Astrocyte (in vitro differentiated cells and primary cell): ENCODE data around the gene PPFIA3. TPM values are rescaled to one million over a fixed set of nuclear protein-coding genes. Genes with fewer than 3 reads are reported as not detected.
A peak's percentile ranks its signal among the peaks of the same experiment; 100 is the strongest.
"Not testable (repeated sequence)": the region's sequence is repeated elsewhere in the genome, so short reads cannot be mapped to it uniquely, and the experiment has no call there.

Experiments used
- DNase-seq: peaks from one replicate; pipeline ENCODE4 v3.0.0-alpha.2; 2010; ENCODE audit warnings: low read depth
- FAIRE-seq: peaks from 2 replicates; lab custom pipeline; 2011; peaks lifted over from hg19 to GRCh38; lab: Jason Lieb, UNC
- H2AFZ ChIP-seq: 2 replicates; pipeline ENCODE4 v1.6.0; 2012; ENCODE audit warnings: low read depth, low read length, inconsistent platforms
- H3K27ac ChIP-seq: 2 replicates; pipeline ENCODE4 v1.5.1; 2011; ENCODE audit warnings: low read depth, low read length, inconsistent platforms
- H3K27me3 ChIP-seq: 2 replicates; pipeline ENCODE4 v1.6.0; 2011; ENCODE audit warnings: low read length, inconsistent platforms; ENCODE audit not compliant: insufficient read depth
- H3K36me3 ChIP-seq: 2 replicates; pipeline ENCODE4 v1.5.1; 2011; ENCODE audit warnings: low read length, inconsistent platforms; ENCODE audit not compliant: insufficient read depth
- H3K4me1 ChIP-seq: 2 replicates; pipeline ENCODE4 v1.5.1; 2011; ENCODE audit warnings: low read length, inconsistent platforms; ENCODE audit not compliant: insufficient read depth
- H3K4me2 ChIP-seq: 2 replicates; pipeline ENCODE4 v1.6.0; 2012; ENCODE audit warnings: low read length, inconsistent platforms
- H3K4me3 ChIP-seq: 2 replicates; pipeline ENCODE4 v1.5.1; 2011; ENCODE audit warnings: low read depth, mild to moderate bottlenecking, low read length, inconsistent platforms; ENCODE audit not compliant: insufficient read depth
- H3K79me2 ChIP-seq: 2 replicates; pipeline ENCODE4 v1.6.0; 2012; ENCODE audit warnings: mild to moderate bottlenecking, low read length, inconsistent platforms; ENCODE audit not compliant: insufficient read depth
- H3K9ac ChIP-seq: 2 replicates; pipeline ENCODE4 v1.6.0; 2012; ENCODE audit warnings: mild to moderate bottlenecking, low read length, inconsistent platforms
- H3K9me3 ChIP-seq: 2 replicates; pipeline ENCODE4 v1.5.1; 2012; ENCODE audit warnings: low read depth, mild to moderate bottlenecking, low read length, inconsistent platforms; ENCODE audit not compliant: insufficient read depth
- H4K20me1 ChIP-seq: 2 replicates; pipeline ENCODE4 v1.6.0; 2012; ENCODE audit warnings: low read length, inconsistent platforms; ENCODE audit not compliant: insufficient read depth
- H3K27ac Mint-ChIP-seq: one replicate; pipeline ENCODE4 v1.8.0; 2021; ENCODE audit warnings: mild to moderate bottlenecking, mixed read lengths; ENCODE audit not compliant: unreplicated experiment
- H3K27me3 Mint-ChIP-seq: one replicate; pipeline ENCODE4 v1.8.0; 2021; ENCODE audit warnings: low read depth, mixed read lengths; ENCODE audit not compliant: unreplicated experiment
- H3K36me3 Mint-ChIP-seq: one replicate; pipeline ENCODE4 v1.8.0; 2021; ENCODE audit warnings: low read depth, mixed read lengths; ENCODE audit not compliant: unreplicated experiment
- H3K4me1 Mint-ChIP-seq: one replicate; pipeline ENCODE4 v1.8.0; 2021; ENCODE audit warnings: low read depth, mixed read lengths; ENCODE audit not compliant: unreplicated experiment
- H3K4me3 Mint-ChIP-seq: one replicate; pipeline ENCODE4 v1.8.0; 2021; ENCODE audit warnings: mild to moderate bottlenecking, moderate library complexity, mixed read lengths; ENCODE audit not compliant: unreplicated experiment
- H3K9me3 Mint-ChIP-seq: one replicate; pipeline ENCODE4 v1.8.0; 2021; ENCODE audit warnings: mild to moderate bottlenecking, mixed read lengths; ENCODE audit not compliant: unreplicated experiment
- CTCF ChIP-seq: IDR thresholded peaks from 2 replicates; pipeline ENCODE4 v1.5.1; 2011; ENCODE audit warnings: low read depth, mild to moderate bottlenecking, inconsistent platforms, low read length, moderate library complexity; ENCODE audit not compliant: insufficient read depth
- EZH2 ChIP-seq: IDR thresholded peaks from 2 replicates; pipeline ENCODE4 v1.6.1; 2012; ENCODE audit warnings: mild to moderate bottlenecking, low read length, inconsistent platforms; ENCODE audit not compliant: insufficient read depth
- total RNA-seq: library from RNA; stranded (reverse); gene quantifications from 2 replicates; pipeline ENCODE4 v1.2.1, GENCODE V29; 2021

The PPFIA3 gene
- total RNA-seq, 1 donor from 2014 or later: 9.2 TPM

DNA sequence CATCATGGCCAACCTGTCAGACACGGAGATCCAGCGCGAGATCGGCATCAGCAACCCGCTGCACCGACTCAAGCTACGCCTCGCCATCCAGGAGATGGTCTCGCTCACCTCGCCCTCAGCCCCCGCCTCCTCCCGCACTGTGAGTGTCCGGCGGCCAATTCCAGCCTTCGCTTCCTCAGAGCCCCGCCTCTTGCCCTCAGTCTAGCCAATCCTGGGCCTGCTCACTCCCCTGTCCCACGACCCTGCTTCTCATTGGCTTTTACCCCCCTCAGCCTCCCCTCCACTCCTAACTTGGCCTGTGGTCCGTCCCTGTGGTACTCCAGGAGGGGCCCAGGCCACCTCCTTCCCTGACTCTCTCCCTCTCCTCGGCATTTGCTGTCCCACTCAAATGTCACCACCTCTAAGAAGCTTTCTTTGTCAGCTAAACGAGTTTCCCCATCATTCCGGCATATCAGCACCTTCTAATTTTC, 23.6 kb downstream of the PPFIA3 start:
- H3K4me1 Mint-ChIP-seq: peaks cover 5% of the 10 kb centered on the region
- H3K27me3 Mint-ChIP-seq: peaks cover 7% of the 10 kb centered on the region
- DNase-seq: peak; percentile 84
- H4K20me1 ChIP-seq: no peaks in the 10 kb centered on the region
- no peak for TF ChIP-seq CTCF
- TF ChIP-seq EZH2: no peak
- peaks cover 3% of the 10 kb centered on the region for H3K36me3 Mint-ChIP-seq
- no peaks in the 10 kb centered on the region for H3K9me3 ChIP-seq
- H3K27me3 ChIP-seq: no peaks in the 10 kb centered on the region
- H3K4me3 Mint-ChIP-seq: peak overlapping the region; percentile 91
- peak overlapping the region; percentile 99 for H3K4me2 ChIP-seq
- H3K79me2 ChIP-seq: no peaks in the 10 kb centered on the region
- peak overlapping the region; percentile 58 for H3K4me3 ChIP-seq
- no peaks in the 10 kb centered on the region for H3K36me3 ChIP-seq
- peak overlapping the region; percentile 70 for H3K9ac ChIP-seq
- peak; percentile 78 for FAIRE-seq
- H3K27ac Mint-ChIP-seq: peak overlapping the region; percentile 50
- H3K9me3 Mint-ChIP-seq: no peaks in the 10 kb centered on the region
- H3K4me1 ChIP-seq: no peaks in the 10 kb centered on the region
- peak overlapping the region; percentile 91 for H2AFZ ChIP-seq
- H3K27ac ChIP-seq: no peak overlapping the region

DNA sequence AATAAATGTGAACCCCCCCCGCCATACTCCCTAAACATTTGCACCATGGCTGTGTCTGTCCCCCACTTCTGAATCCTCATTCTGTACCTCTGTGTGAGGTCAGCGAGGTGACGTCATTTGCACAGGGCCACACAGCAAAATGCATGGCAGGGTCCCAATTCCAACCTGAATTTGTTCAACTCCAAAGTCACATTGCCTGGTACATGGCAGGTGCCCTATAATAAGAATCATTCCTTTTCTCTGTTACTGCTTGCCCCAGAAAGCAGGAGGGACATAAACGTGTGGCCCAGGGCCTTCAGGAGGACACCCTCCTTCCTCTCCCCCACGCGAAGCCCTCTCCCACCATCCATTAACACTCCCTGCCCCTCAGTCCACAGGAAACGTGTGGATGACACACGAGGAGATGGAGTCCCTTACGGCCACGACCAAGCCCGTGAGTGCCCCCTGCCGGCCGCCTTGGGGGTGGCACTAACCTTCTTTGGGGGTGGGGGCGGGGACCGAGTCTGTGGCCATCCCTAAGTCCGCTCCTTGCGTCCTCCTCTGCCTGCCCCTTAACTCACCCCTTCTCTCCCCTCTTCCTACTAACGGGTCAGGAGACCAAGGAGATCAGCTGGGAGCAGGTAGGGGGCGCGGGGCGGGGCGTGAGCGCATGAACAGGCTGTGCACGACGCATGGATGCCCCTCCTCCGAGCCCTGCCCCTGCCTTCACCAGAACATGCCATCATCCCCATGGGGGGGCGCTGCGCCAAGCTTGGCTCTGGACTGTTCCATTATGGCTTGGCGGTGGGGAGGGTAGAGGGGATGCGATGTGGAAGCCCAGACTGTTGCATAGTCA, 26.4 kb downstream of the PPFIA3 start:
- peak overlapping the region; percentile 59 for H2AFZ ChIP-seq
- H3K9me3 ChIP-seq: no peaks in the 10 kb centered on the region
- H4K20me1 ChIP-seq: no peaks in the 10 kb centered on the region
- H3K36me3 ChIP-seq: no peaks in the 10 kb centered on the region
- peak overlapping the region; percentile 87 for H3K27ac Mint-ChIP-seq
- H3K4me3 Mint-ChIP-seq: peak overlapping the region; percentile 69
- peaks cover 4% of the 10 kb centered on the region for H3K27me3 Mint-ChIP-seq
- H3K27me3 ChIP-seq: no peaks in the 10 kb centered on the region
- DNase-seq: peak; percentile 60
- peaks cover 8% of the 10 kb centered on the region for H3K4me1 ChIP-seq
- TF ChIP-seq EZH2 (no peak), CTCF (peak; percentile 50)
- FAIRE-seq: no peak
- H3K36me3 Mint-ChIP-seq: peaks cover 2% of the 10 kb centered on the region
- no peak overlapping the region for H3K9ac ChIP-seq
- H3K79me2 ChIP-seq: no peaks in the 10 kb centered on the region
- no peak overlapping the region for H3K27ac ChIP-seq
- peak overlapping the region; percentile 75 for H3K4me2 ChIP-seq
- peaks cover 5% of the 10 kb centered on the region for H3K4me1 Mint-ChIP-seq
- no peak overlapping the region for H3K4me3 ChIP-seq
- no peaks in the 10 kb centered on the region for H3K9me3 Mint-ChIP-seq

DNA sequence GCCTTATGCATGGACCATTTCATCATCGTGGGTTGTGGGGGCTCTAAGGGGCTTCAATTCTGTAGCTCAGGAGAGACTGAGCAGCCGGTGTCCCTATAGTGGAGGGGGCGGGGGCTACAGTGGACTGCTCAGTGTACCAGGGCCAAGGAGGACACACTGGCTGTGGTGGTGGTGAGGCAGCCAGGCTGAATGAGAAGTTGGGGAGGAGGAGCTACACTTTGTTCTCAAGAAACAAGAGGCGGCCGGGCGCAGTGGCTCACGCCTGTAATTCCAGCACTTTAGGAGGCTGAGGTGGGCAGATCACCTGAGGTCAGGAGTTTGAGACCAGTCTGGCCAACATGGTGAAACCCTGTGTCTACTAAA, 27.0 kb downstream of the PPFIA3 start:
- H3K27me3 ChIP-seq, H3K4me3 ChIP-seq, H3K79me2 ChIP-seq, H3K27ac ChIP-seq, H3K27me3 Mint-ChIP-seq, FAIRE-seq, H4K20me1 ChIP-seq, H3K9ac ChIP-seq, H3K36me3 Mint-ChIP-seq, H3K36me3 ChIP-seq, H3K9me3 ChIP-seq, DNase-seq, H3K9me3 Mint-ChIP-seq, H3K4me1 ChIP-seq, H3K4me1 Mint-ChIP-seq, H2AFZ ChIP-seq: not testable (repeated sequence)
- Mint-ChIP-seq H3K4me3 (peak overlapping the region; percentile 50), H3K27ac (peak overlapping the region; percentile 58)
- H3K4me2 ChIP-seq: peak overlapping the region; percentile 75
